ENCODE data around the gene ARHGAP44.

GRCh38 chr17:12830777-12831247, 41.5 kb downstream of the ARHGAP44 start:
- TF ChIP-seq FOXM1 (IDR thresholded peaks at IDR 0.05; ENCODE audit: borderline replicate concordance), result no peak
- TF ChIP-seq ELF4 (IDR thresholded peaks at IDR 0.05), result no peak

Data from HEK293T (cell line).